Mesendoderm (in vitro differentiated cells): ENCODE results near the gene TAF1C.

Source experiments
- DNase-seq: peaks from one replicate; pipeline ENCODE4 v3.0.0; 2013
- H2AK5ac ChIP-seq: 2 replicates; pipeline ENCODE4 v1.6.1; 2013; ENCODE audit warnings: low read length, inconsistent platforms
- H2BK120ac ChIP-seq: 2 replicates; pipeline ENCODE4 v1.6.1; 2013; ENCODE audit warnings: low read depth, mild to moderate bottlenecking, low read length, moderate library complexity, mixed read lengths
- H2BK15ac ChIP-seq: replicated peaks from 2 replicates; pipeline ENCODE4 v1.6.1; 2013; ENCODE audit warnings: low read depth, mild to moderate bottlenecking, moderate library complexity
- H2BK5ac ChIP-seq: 2 replicates; pipeline ENCODE4 v1.6.1; 2013; ENCODE audit warnings: low read length, inconsistent platforms
- H3K18ac ChIP-seq: 2 replicates; pipeline ENCODE4 v1.6.1; 2013; ENCODE audit warnings: mild to moderate bottlenecking, low read length, mixed read lengths
- H3K23ac ChIP-seq: one replicate; pipeline ENCODE4 v1.6.1; 2013; ENCODE audit warnings: low read length
- H3K27ac ChIP-seq: 2 replicates; pipeline ENCODE4 v1.5.1; 2013; ENCODE audit warnings: low read depth, mild to moderate bottlenecking, inconsistent platforms, low read length, moderate library complexity
- H3K27me3 ChIP-seq: 2 replicates; pipeline ENCODE4 v1.6.1; 2013; ENCODE audit warnings: low read length, control low read depth, mild to moderate bottlenecking, inconsistent platforms; ENCODE audit not compliant: insufficient read depth, poor library complexity
- H3K36me3 ChIP-seq: 2 replicates; pipeline ENCODE4 v1.6.1; 2013; ENCODE audit warnings: low read length, inconsistent platforms; ENCODE audit not compliant: control insufficient read depth, insufficient read depth
- H3K4ac ChIP-seq: one replicate; pipeline ENCODE4 v1.6.1; 2013; ENCODE audit warnings: low read depth, mild to moderate bottlenecking, low read length, moderate library complexity
- H3K4me1 ChIP-seq: 2 replicates; pipeline ENCODE4 v1.6.1; 2013; ENCODE audit warnings: low read depth, low read length, inconsistent platforms; ENCODE audit not compliant: control insufficient read depth
- H3K4me2 ChIP-seq: 2 replicates; pipeline ENCODE4 v1.6.1; 2013; ENCODE audit warnings: low read length
- H3K4me3 ChIP-seq: 2 replicates; pipeline ENCODE4 v1.5.1; 2013; ENCODE audit warnings: mild to moderate bottlenecking, low read length
- H3K56ac ChIP-seq: one replicate; pipeline ENCODE4 v1.6.1; 2013; ENCODE audit warnings: low read length
- H3K79me1 ChIP-seq: 2 replicates; pipeline ENCODE4 v1.6.1; 2013; ENCODE audit warnings: low read length, inconsistent platforms
- H3K79me2 ChIP-seq: 2 replicates; pipeline ENCODE4 v1.6.1; 2013; ENCODE audit warnings: mild to moderate bottlenecking, low read length; ENCODE audit not compliant: control insufficient read depth, insufficient read depth
- H3K9ac ChIP-seq: 2 replicates; pipeline ENCODE4 v1.6.1; 2013; ENCODE audit warnings: low read length, inconsistent platforms
- H4K5ac ChIP-seq: one replicate; pipeline ENCODE4 v1.6.1; 2013; ENCODE audit warnings: low read length
- H4K8ac ChIP-seq: one replicate; pipeline ENCODE4 v1.6.1; 2013; ENCODE audit warnings: low read depth, mild to moderate bottlenecking, control low read depth, low read length, moderate library complexity
- WGBS: extraction: QIAGEN DNeasy Blood & Tissue Kit; methylation state at CpG from one replicate; pipeline ENCODE4 v1.1.7; 2013; ENCODE audit warnings: low lambda C conversion rate, missing lambda C conversion rate; ENCODE audit not compliant: insufficient coverage; ENCODE audit errors: extremely low coverage; 5-methylcytosine and 5-hydroxymethylcytosine counted together

The TAF1C gene

DNA sequence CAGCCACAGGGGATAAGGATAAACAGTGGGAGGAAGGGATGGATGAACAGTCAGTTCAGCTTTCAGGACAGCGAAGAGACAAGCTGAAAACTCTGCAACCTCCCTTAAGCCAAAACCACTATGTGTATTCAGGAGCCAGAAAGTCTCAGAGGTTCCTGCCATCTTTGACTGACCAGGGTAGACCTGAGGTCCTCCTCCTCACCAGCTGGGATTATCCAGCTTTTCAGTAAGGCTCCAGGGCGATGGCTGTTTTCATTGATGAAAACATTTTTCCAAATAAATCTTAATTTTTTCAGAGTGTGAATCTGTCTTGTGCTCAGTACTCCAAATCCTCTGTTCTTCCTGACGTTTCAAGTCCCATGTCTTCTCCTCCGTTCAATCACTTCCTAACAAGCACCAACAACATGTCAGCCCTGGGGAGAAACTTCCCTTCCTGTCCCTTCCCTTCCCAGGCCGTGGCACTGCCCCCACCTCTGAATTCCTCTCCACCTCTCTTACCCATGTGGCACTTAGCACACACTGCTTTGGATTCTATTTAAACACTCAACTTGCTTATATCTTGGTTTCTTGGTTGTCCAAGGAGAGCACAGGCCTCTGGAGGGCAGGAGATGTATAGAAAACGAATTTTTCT is 47.1 kb downstream of the TAF1C start:
- H3K79me1 ChIP-seq: peaks cover 21% of the 10 kb centered on the region
- no peak overlapping the region for H2BK120ac ChIP-seq
- no peak overlapping the region for H2AK5ac ChIP-seq
- no peak overlapping the region for H3K4me3 ChIP-seq
- H3K4ac ChIP-seq: no peak overlapping the region
- no peak overlapping the region for H3K9ac ChIP-seq
- no peak for DNase-seq
- no peak overlapping the region for H3K18ac ChIP-seq
- H4K8ac ChIP-seq: no peak overlapping the region
- no peak overlapping the region for H4K5ac ChIP-seq
- H3K4me2 ChIP-seq: no peak overlapping the region
- no peak overlapping the region for H3K27ac ChIP-seq
- peak overlapping the region; percentile 6 for H3K56ac ChIP-seq
- no peak overlapping the region for H2BK15ac ChIP-seq
- WGBS: no CpG with 5 or more reads among the region's 6 CpGs
- peaks cover 14% of the 10 kb centered on the region for H3K4me1 ChIP-seq
- H2BK5ac ChIP-seq: no peak overlapping the region
- no peak overlapping the region for H3K23ac ChIP-seq
- H3K27me3 ChIP-seq: no peaks in the 10 kb centered on the region
- H3K79me2 ChIP-seq: peaks cover 19% of the 10 kb centered on the region
- H3K36me3 ChIP-seq: no peaks in the 10 kb centered on the region

DNA sequence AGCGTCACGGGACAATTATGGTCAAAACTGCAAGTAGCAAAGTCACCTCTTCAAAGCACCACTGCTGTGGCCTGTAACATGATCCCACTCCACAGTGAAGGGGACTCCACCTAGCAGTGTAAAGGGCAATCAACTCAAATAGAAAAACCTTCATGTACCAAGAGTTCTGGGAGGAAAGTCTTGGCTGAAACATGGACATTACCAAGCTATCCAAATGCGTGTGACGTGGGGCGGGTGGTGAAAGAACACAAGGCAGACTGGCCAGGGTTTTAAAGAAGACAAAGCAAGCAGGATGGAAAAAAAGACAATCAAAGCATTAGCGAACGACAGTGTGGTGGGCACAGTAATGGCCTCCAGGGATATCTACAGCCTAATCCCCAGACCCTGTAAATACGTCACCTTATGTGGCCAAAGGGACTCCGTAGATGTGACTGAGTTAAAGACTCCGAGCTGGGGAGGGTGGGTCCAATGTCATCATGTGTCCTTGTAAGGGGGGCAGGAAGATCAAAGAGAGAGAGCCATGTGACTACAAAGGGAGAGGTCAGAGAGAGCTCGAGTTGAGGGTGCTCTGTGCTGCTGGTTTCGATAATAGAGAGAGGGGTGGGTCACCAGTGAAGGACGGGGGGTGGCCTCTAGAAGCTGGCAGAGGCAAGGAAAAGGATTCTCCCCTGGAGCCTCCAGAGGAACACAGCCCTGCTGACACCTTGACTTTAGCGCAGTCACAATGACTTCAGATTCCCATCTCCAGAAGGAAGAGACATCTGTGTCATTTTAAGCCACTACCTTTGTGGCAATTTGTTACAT is 47.8 kb downstream of the TAF1C start:
- Histone ChIP-seq H2AK5ac (no peak overlapping the region), H3K27me3 (no peaks in the 10 kb centered on the region), H3K23ac (no peak overlapping the region), H2BK15ac (no peak overlapping the region), H3K36me3 (no peaks in the 10 kb centered on the region), H3K4me3 (no peak overlapping the region), H3K4ac (no peak overlapping the region), H3K56ac (peak overlapping the region; percentile 22), H3K4me1 (peaks cover 14% of the 10 kb centered on the region), H3K79me1 (peaks cover 19% of the 10 kb centered on the region), H2BK120ac (no peak overlapping the region), H2BK5ac (no peak overlapping the region), H3K18ac (no peak overlapping the region), H3K27ac (no peak overlapping the region), H3K79me2 (peaks cover 15% of the 10 kb centered on the region), H4K5ac (no peak overlapping the region), H3K4me2 (no peak overlapping the region), H4K8ac (no peak overlapping the region), H3K9ac (peak overlapping the region; percentile 33)
- DNase-seq: peak; percentile 72
- no CpG with 5 or more reads among the region's 14 CpGs for WGBS

- WGBS: no CpG with 5 or more reads among the region's 2 CpGs
- H3K27ac ChIP-seq: no peak overlapping the region
These were observed 48.4 kb downstream of the TAF1C start for GRCh38 chr16:84138500-84138823.

DNA sequence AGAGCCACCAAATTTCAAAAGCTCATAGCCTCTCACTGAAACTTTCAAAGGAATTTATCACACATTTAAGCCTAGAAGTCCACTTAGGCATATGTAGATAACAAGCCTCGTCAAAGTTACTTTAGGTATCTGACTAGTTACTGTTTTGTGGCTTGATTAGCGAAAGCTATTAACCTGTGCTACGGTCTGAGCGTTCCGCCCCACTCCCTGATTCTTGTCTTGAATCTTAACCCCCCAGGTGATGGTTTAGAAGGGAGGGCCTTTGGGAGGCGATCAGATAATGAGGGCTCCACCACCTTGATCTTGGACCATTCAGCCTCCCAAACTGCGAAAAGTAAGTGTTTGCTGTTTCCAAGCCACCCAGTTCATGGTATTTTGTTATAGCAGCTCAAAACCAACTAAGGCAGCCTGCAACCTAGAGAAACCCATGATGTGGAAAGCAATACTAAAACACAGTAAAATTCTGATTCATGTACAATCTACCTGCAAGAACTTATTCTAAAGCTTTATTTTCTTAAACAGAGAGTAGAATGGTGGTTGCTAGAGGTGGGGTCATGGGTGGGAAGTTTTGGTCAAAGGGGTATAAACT is 49.0 kb downstream of the TAF1C start:
- Histone ChIP-seq H3K4me2 (no peak overlapping the region), H3K56ac (no peak overlapping the region), H3K4me3 (no peak overlapping the region), H4K5ac (no peak overlapping the region), H3K18ac (no peak overlapping the region), H3K4me1 (peaks cover 14% of the 10 kb centered on the region), H3K9ac (no peak overlapping the region), H3K36me3 (no peaks in the 10 kb centered on the region), H3K23ac (no peak overlapping the region), H2BK5ac (no peak overlapping the region), H4K8ac (no peak overlapping the region), H3K79me2 (peaks cover 14% of the 10 kb centered on the region), H3K79me1 (peaks cover 19% of the 10 kb centered on the region), H3K27me3 (no peaks in the 10 kb centered on the region), H2BK15ac (no peak overlapping the region), H2AK5ac (no peak overlapping the region), H2BK120ac (no peak overlapping the region), H3K27ac (no peak overlapping the region), H3K4ac (no peak overlapping the region)
- peak; percentile 43 for DNase-seq
- WGBS: no CpG with 5 or more reads among the region's 7 CpGs

More at GRCh38 chr16:84138500-84138823, 48.4 kb downstream of the TAF1C start:
- Histone ChIP-seq H2BK120ac (no peak overlapping the region), H2AK5ac (no peak overlapping the region), H2BK5ac (no peak overlapping the region), H3K79me2 (peaks cover 15% of the 10 kb centered on the region), H4K5ac (no peak overlapping the region), H3K4me1 (peaks cover 14% of the 10 kb centered on the region), H3K36me3 (no peaks in the 10 kb centered on the region), H3K79me1 (peaks cover 19% of the 10 kb centered on the region), H3K4me3 (no peak overlapping the region), H3K4ac (no peak overlapping the region), H3K27me3 (no peaks in the 10 kb centered on the region), H3K56ac (no peak overlapping the region), H3K9ac (no peak overlapping the region), H3K23ac (no peak overlapping the region), H3K4me2 (no peak overlapping the region), H2BK15ac (no peak overlapping the region), H4K8ac (no peak overlapping the region), H3K18ac (no peak overlapping the region)
- no peak for DNase-seq

GRCh38 chr16:84137287-84137686 is 49.6 kb downstream of the TAF1C start:
- H3K18ac ChIP-seq: no peak overlapping the region
- H3K27me3 ChIP-seq: no peaks in the 10 kb centered on the region
- no peak overlapping the region for H3K56ac ChIP-seq
- no peak overlapping the region for H4K8ac ChIP-seq
- H3K79me2 ChIP-seq: peaks cover 14% of the 10 kb centered on the region
- H3K4ac ChIP-seq: no peak overlapping the region
- no peak overlapping the region for H4K5ac ChIP-seq
- H3K27ac ChIP-seq: no peak overlapping the region
- DNase-seq: peak; percentile 72
- H3K4me2 ChIP-seq: no peak overlapping the region
- H3K79me1 ChIP-seq: peaks cover 21% of the 10 kb centered on the region
- no peak overlapping the region for H3K9ac ChIP-seq
- no peak overlapping the region for H3K4me3 ChIP-seq
- no peak overlapping the region for H3K23ac ChIP-seq
- H3K36me3 ChIP-seq: no peaks in the 10 kb centered on the region
- H2BK15ac ChIP-seq: no peak overlapping the region
- H2BK5ac ChIP-seq: no peak overlapping the region
- no peak overlapping the region for H2AK5ac ChIP-seq
- WGBS: no CpG with 5 or more reads among the region's 8 CpGs
- peaks cover 14% of the 10 kb centered on the region for H3K4me1 ChIP-seq
- no peak overlapping the region for H2BK120ac ChIP-seq
